Endothelial cell of umbilical vein (primary cell): Measurements from ENCODE around the gene GRAPL. TPM values are rescaled to one million over a fixed set of nuclear protein-coding genes. Genes with fewer than 3 reads are reported as not detected.
"Not testable (repeated sequence)": the region's sequence is repeated elsewhere in the genome, so short reads cannot be mapped to it uniquely, and the experiment has no call there.

ENCODE experiments used
- BruUV-seq: library from RNA; stranded (reverse); fragments of 400-500 nt; replicated peaks from 2 replicates; lab custom pipeline; 2021; lab: Mats Ljungman, UMichigan
- CTCF ChIA-PET: fragments of 300-600, 350-600 bp; sonication (Branson Sonifier 250); formaldehyde crosslinking; loops from one replicate; lab custom pipeline; 2021; ENCODE audit warnings: antibody characterized with exemption, inconsistent platforms; lab: Charles Lee
- POLR2A ChIA-PET: fragments of 300-600, 350-600 bp; sonication (Branson Sonifier 250); formaldehyde crosslinking; loops from one replicate; lab custom pipeline; 2021; ENCODE audit warnings: antibody characterized with exemption, inconsistent platforms; lab: Charles Lee
- DNase-seq: peaks from one replicate; pipeline ENCODE4 v3.0.0-alpha.2; 2011; ENCODE audit warnings: low read depth, low spot score
- FAIRE-seq: peaks from 2 replicates; lab custom pipeline; 2011; peaks lifted over from hg19 to GRCh38; lab: Jason Lieb, UNC
- H2AFZ ChIP-seq: 2 replicates; pipeline ENCODE4 v1.6.0; 2012; ENCODE audit warnings: low read depth, low read length, control low read depth, inconsistent platforms
- H3K27ac ChIP-seq: 2 replicates; pipeline ENCODE4 v1.5.1; 2011; ENCODE audit warnings: low read depth, mild to moderate bottlenecking, control low read depth, low read length, moderate library complexity; ENCODE audit not compliant: insufficient read depth
- H3K27me3 ChIP-seq, 2 experiments: 2 replicates each; pipeline versions ENCODE4 v1.6.0 to v1.6.1; 2011; ENCODE audit warnings: low read length in 2 of 2, mixed read lengths in 1 of 2; ENCODE audit not compliant: control insufficient read depth in 2 of 2, insufficient read depth in 2 of 2
- H3K36me3 ChIP-seq, 2 experiments: 2 replicates in 1 of 2; 3 replicates in 1 of 2; pipeline ENCODE4 v1.5.1; 2011; ENCODE audit warnings: low read length in 2 of 2, mild to moderate bottlenecking in 1 of 2, moderate library complexity in 1 of 2; ENCODE audit not compliant: control insufficient read depth in 2 of 2, insufficient read depth in 2 of 2; ENCODE audit errors: extremely low read depth in 1 of 2
- H3K4me1 ChIP-seq: 3 replicates; pipeline ENCODE4 v1.5.1; 2011; ENCODE audit warnings: mild to moderate bottlenecking, low read length; ENCODE audit not compliant: control insufficient read depth, insufficient read depth; ENCODE audit errors: extremely low read depth
- H3K4me2 ChIP-seq: 2 replicates; pipeline ENCODE4 v1.6.1; 2011; ENCODE audit warnings: low read length, control low read depth, mixed read lengths; ENCODE audit not compliant: insufficient read depth
- H3K4me3 ChIP-seq, 3 experiments: fragments of 200-600 bp in 1 of 3; sonication (generic), shearing (Covaris generic) in 1 of 3; replicated peaks in 1 of 3; 2 replicates each; pipeline ENCODE4 v1.5.1; 2011 to 2016; ENCODE audit warnings: control low read depth in 3 of 3, low read length in 3 of 3, mild to moderate bottlenecking in 2 of 3, inconsistent platforms in 1 of 3, low read depth in 1 of 3, moderate library complexity in 1 of 3; ENCODE audit not compliant: insufficient read depth in 1 of 3
- H3K79me2 ChIP-seq: 2 replicates; pipeline ENCODE4 v1.6.0; 2012; ENCODE audit warnings: low read length, inconsistent platforms; ENCODE audit not compliant: control insufficient read depth, insufficient read depth
- H3K9ac ChIP-seq: replicated peaks from 2 replicates; pipeline ENCODE3; 2011; ENCODE audit warnings: low read length, control low read depth; ENCODE audit not compliant: insufficient read depth; ENCODE audit errors: extremely low read depth
- H3K9me1 ChIP-seq: replicated peaks from 3 replicates; pipeline ENCODE4 v1.6.0; 2011; ENCODE audit warnings: mild to moderate bottlenecking, low read length; ENCODE audit not compliant: control insufficient read depth, insufficient read depth; ENCODE audit errors: extremely low read depth
- H3K9me3 ChIP-seq: replicated peaks from 2 replicates; pipeline ENCODE4 v1.5.1; 2012; ENCODE audit warnings: low read length, inconsistent platforms; ENCODE audit not compliant: control insufficient read depth, insufficient read depth
- H4K20me1 ChIP-seq: replicated peaks from 2 replicates; pipeline ENCODE3; 2011; ENCODE audit warnings: mild to moderate bottlenecking, low read length; ENCODE audit not compliant: control insufficient read depth, insufficient read depth; ENCODE audit errors: extremely low read depth
- dilution Hi-C: fragments of 300-500 bp; cut with MboI; formaldehyde crosslinking; loops from one replicate; pipeline ENCODE4 v1.15.0; 2019; ENCODE audit warnings: low sequenced_read_pairs; ENCODE audit not compliant: extremely low pct_ligation_motif_present
- intact Hi-C: fragments of 100-400 bp; cut with micrococcal nuclease; formaldehyde crosslinking; loops from one replicate; pipeline ENCODE4 v1.10.0; 2022
- polyA plus RNA-seq, 4 experiments: library from polyadenylated mRNA; depleted of rRNA in 3 of 4; stranded (reverse) in 3 of 4; unstranded in 1 of 4; fragments of >200 nt; gene quantifications; 2 replicates each; pipeline versions ENCODE4 v1.2.1 to v1.2.3, GENCODE V29; 2011 to 2012; ENCODE audit warnings: missing spikeins in 1 of 4
- total RNA-seq: library from RNA; stranded (reverse); gene quantifications from 2 replicates; pipeline ENCODE4 v1.2.3, GENCODE V29; 2021

GRAPL gene
- total and polyA plus RNA-seq, 2 donors (not counting 3 experiments of a cell fraction or from before 2014, with no cell fraction given): 22.8 to 55.1 TPM

DNA sequence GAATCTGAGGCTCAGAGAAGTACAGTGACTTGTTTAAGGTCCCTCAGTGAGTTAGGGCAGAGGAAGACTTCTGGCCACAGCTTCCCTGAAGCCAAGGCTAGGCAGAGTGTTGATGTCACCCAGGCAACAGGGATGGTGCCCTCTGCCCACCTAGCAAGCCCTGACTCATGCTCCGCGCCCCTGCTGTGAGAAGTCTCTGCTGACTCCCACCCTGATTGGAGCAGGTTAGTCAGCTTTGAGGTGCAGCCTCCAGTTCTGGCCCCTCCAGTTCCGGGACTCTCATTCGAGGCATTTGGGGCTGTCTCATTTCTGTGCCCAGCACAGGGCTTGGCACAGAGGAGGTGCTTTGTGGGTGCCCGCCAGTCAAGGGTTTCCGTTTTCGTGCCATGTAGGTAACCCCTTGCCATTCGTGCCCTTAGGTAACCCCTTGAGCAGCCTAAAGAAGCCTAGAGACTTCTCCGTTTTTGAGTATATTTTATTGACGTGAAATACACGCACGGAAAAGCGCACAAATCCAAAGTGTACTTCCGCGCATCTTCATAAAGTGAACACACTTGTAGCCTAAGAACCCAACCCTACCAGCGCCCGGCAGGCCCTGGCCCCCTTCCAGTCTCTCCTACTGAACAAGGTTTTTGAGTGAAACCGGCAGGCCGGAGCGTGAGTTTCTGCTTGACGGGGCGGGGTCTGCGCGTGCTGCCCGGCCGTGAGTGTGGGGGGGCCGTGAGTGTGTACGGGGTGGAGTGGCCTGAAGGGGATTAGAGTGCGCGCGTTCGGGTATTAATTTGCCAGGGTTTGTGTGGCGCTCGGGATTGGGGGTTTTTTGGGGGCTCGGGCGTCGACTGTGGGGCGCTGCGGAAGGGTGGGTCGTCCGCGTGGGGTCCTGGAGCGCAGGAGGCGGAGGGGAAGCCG, 16.9 kb upstream of the GRAPL start:
- H3K4me1 ChIP-seq, H3K9me3 ChIP-seq, DNase-seq, CTCF ChIA-PET, POLR2A ChIA-PET, H3K9ac ChIP-seq, H3K9me1 ChIP-seq, H2AFZ ChIP-seq, H3K36me3 ChIP-seq, BruUV-seq, H3K27me3 ChIP-seq, intact Hi-C loops, H3K27ac ChIP-seq, H3K4me2 ChIP-seq, H3K79me2 ChIP-seq, dilution Hi-C loops, H4K20me1 ChIP-seq: not testable (repeated sequence)
- peak; percentile 43 for FAIRE-seq
- H3K4me3 ChIP-seq: peak overlapping the region in 1 of 3 experiments; percentile 12

DNA sequence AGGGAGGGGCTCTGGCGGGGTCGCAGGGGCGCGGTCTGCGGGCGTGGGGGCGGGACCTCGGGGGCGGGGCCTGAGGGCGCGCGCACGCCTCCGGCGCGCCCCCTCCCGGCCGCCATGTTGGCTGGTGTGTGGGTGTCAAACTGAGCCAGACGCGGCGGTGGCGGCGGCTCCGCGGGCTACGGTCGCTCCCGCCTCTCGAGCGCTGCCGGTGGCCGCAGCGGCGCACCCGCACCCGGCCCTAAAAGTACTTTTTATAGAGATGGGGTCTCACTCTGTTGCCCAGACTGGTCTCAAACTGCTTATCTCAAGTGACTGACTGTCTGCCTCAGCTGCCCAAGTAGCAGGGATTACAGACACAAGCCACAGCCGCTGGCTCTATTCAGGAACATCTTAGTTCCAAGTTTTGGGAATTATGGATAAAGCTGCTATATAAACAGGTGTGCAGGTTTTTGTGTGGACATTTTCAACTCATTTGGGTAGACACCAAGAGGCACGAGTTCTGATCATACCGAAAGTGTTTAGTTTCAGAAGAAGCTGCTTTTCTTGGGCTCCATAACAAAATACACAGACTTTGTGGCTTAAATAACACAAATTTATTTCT, 16.2 kb upstream of the GRAPL start:
- peak overlapping the region; percentile 62 for H3K4me2 ChIP-seq
- H2AFZ ChIP-seq, H3K79me2 ChIP-seq, dilution Hi-C loops, H3K9me3 ChIP-seq, intact Hi-C loops, H4K20me1 ChIP-seq, DNase-seq, FAIRE-seq, CTCF ChIA-PET, H3K9ac ChIP-seq, H3K27me3 ChIP-seq, H3K9me1 ChIP-seq, H3K4me1 ChIP-seq, POLR2A ChIA-PET, H3K36me3 ChIP-seq: not testable (repeated sequence)
- peak overlapping the region in 2 of 3 experiments; percentile 26 to 48 for H3K4me3 ChIP-seq
- BruUV-seq: TSS peak; percentile 71
- H3K27ac ChIP-seq: peak overlapping the region; percentile 34
